Superior temporal gyrus (tissue), 1 donor: ENCODE measurements around the gene TRAPPC2L.
"Not testable (repeated sequence)": the region's sequence is repeated elsewhere in the genome, so short reads cannot be mapped to it uniquely, and the experiment has no call there.

ENCODE experiments used
- DNase-seq: peaks from one replicate; pipeline ENCODE4 v3.0.0-alpha.2; 2016; ENCODE audit errors: extremely low spot score

The TRAPPC2L gene

GRCh38 chr16:88891083-88891482 is 34.2 kb downstream of the TRAPPC2L start:
- DNase-seq: no peak

- no peak for DNase-seq
These were observed 35.1 kb downstream of the TRAPPC2L start for GRCh38 chr16:88892065-88892464.

- no peak for DNase-seq
These were observed 36.4 kb downstream of the TRAPPC2L start for GRCh38 chr16:88893127-88893968.

DNA sequence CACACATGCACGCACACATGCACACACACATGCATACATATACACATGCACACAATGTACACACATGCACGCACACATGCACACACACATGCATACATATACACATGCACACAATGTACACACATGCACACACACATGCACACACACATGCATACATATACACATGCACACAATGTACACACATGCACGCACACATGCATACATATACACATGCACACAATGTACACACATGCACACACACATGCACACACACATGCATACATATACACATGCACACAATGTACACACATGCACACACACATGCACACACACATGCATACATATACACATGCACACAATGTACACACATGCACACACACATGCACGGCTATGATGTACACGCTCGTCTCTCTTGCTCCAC is 37.3 kb downstream of the TRAPPC2L start:
- DNase-seq: not testable (repeated sequence)

GRCh38 chr16:88894681-88895300 is 37.9 kb downstream of the TRAPPC2L start:
- DNase-seq: no peak

GRCh38 chr16:88895335-88895734 is 38.4 kb downstream of the TRAPPC2L start:
- no peak for DNase-seq

DNA sequence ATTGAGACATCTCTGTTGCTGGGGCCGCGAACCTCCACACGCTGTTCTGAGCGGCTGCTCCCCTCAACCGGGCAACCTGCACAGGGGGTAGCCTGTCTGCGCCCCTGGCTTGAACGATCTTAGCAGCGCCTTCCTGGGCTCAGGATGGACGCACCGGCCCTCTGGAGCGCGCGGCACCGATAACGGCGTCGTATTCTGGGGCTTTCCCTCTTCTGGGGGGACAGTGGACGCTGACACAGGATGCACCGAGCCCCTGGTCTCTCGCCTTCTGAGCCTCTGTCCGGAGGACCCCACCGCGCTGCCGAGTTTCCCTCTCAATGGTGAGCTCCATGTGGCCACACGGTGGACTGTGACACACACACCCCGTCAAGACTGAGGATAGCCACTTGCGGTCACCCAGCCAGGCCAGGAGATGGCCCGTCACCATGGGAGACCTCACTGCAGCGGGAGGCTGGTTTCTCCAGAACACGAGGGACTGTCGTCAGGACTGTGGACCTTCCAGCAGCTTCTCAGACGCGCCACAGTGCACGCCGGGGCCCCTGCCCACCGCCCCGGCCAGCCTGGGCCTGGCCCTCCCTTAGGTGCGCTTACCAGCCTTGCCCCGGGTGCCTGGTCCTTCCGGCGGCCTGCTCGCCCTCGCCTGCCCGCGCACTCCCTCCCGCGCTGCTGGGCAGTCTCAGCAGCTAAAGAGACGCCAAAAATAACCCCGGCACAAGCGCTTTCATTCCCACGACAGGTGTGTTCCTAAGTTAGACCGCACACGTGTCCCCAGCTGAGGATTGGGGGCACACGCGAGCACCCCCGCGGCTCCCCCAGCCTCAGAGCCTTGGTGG is 39.5 kb downstream of the TRAPPC2L start:
- no peak for DNase-seq

GRCh38 chr16:88897696-88898425 is 40.9 kb downstream of the TRAPPC2L start:
- no peak for DNase-seq

GRCh38 chr16:88899901-88900661 is 43.2 kb downstream of the TRAPPC2L start:
- no peak for DNase-seq

- no peak for DNase-seq
These were observed 43.7 kb downstream of the TRAPPC2L start for GRCh38 chr16:88900662-88901052.

DNA sequence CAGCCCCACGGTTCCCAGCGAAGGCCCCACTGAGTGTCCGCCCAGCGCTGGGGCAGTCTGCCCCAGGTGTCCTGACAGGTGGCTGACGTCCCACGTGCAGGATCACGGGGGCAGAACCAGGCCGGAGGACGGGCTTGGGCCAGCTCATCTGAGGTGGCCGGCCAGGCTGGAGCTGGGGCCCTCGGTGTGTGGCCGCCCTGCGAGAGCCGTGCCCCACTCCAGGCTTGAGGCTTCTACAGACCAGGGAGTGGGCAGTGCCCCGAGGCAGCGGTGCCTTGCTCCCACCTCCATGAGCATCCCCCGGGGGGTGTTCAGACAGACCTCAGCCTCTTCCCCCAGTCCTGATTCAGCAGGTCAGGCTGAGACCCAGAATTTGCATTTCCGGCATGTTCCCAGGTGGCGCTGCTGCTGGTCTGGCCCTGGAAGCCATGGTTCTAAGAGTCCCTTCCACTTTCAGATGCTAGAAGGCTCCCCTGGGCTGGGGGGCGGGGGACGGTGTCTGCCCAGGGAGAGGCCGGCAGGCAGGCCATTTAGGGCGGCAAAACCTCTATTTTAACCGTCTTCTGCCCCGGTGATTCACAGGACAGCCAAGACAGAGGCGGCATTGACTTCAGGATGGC is 44.9 kb downstream of the TRAPPC2L start:
- no peak for DNase-seq

- DNase-seq: no peak
These were observed 45.8 kb downstream of the TRAPPC2L start for GRCh38 chr16:88902744-88903143.

DNA sequence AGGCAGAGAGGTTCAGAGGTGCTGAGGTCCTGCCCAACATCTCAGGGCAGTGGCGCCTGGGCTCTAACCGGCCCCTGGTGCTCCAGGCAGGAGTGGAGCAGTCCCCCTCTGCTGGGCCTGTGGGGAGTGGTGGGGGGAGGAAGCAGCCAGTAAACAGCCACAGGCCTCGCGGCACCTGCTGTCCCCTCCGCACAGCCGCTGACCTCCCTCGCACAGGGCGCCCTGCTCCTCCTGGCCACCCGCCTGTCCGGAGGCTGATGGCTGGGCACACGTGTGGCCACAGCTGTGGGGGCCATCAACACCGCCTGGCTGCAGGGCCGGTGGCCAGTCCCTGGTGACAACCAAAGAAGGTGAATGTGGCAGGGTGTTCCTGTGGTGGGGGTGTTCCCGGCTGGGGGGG is 46.3 kb downstream of the TRAPPC2L start:
- no peak for DNase-seq

- no peak for DNase-seq
These were observed 47.9 kb downstream of the TRAPPC2L start for GRCh38 chr16:88904676-88905365.

- no peak for DNase-seq
These were observed 48.6 kb downstream of the TRAPPC2L start for GRCh38 chr16:88905563-88905962.

DNA sequence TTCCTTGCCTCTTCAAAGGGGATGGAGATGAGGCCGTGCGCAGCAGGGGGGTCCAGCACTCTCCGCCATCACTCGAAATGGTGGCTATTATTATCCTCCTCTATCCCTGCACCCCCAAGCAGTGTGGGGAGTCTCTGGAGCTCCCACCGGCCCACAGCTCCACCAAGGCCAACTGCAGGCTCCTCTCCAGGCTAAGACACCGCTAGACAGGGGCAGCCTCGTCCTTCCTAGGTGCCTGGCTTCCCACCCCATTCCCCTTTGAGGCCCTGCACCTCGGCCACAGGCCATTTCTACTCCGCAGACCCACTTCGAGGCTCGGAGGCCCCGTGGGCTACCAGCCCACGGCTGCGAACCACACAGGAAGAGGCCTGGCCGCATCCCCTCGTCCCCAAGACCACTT is 49.1 kb downstream of the TRAPPC2L start:
- DNase-seq: no peak

DNA sequence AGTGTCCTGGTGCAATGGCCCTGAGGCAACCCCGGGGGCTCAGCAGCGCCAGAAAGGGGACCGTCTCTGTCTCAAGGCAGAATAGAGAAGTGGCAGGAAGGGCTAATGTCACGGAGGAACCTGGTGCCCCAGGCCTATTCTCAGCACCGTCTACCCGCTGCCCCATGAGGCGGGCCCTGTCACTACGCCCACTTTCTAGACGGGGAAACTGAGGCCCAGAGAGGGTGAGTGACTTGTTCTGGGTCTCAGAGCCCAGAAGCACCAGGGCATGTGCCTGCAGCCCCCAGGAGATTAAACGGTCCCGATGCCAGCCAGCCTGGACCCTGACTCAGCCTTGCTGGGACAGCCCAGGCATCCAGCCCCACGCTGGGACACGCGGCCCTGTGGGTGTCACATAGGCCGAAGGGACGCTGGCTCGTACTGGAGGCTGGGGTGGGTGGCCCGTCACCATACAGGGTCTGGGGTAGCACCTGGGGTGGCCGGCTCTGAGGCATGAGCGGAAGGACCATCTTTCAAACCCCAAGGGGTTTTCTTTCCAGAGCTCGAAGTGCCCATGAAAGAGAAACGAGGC is 49.7 kb downstream of the TRAPPC2L start:
- DNase-seq: no peak

GRCh38 chr16:88907768-88908167 is 50.8 kb downstream of the TRAPPC2L start:
- no peak for DNase-seq

- DNase-seq: no peak
These were observed 51.4 kb downstream of the TRAPPC2L start for GRCh38 chr16:88908307-88908706.
